H1 (cell line): Measurements from ENCODE around the gene SECISBP2. TPM values are rescaled to one million over a fixed set of nuclear protein-coding genes. Genes with fewer than 3 reads are reported as not detected.

Source experiments
- CTCF ChIA-PET: fragments of 300-600 bp; sonication (Branson Sonifier 250); formaldehyde crosslinking; loops from one replicate; lab custom pipeline; 2021; ENCODE audit not compliant: partially characterized antibody; lab: Charles Lee
- POLR2A ChIA-PET: fragments of 300-600 bp; sonication (Branson Sonifier 250); formaldehyde crosslinking; loops from one replicate; lab custom pipeline; 2021; ENCODE audit warnings: inconsistent platforms; ENCODE audit not compliant: partially characterized antibody; lab: Charles Lee
- DNase-seq, 2 experiments: peaks; one replicate each; pipeline versions ENCODE4 v3.0.0 to v3.0.0-alpha.2; 2010 to 2022; ENCODE audit warnings: low spot score in 2 of 2, low read depth in 1 of 2, mixed read lengths in 1 of 2
- FAIRE-seq: peaks from 2 replicates; lab custom pipeline; 2011; peaks lifted over from hg19 to GRCh38; lab: Jason Lieb, UNC
- H2AFZ ChIP-seq: 2 replicates; pipeline ENCODE4 v1.8.1; 2012; ENCODE audit warnings: low read length, inconsistent platforms
- H2AK5ac ChIP-seq: 2 replicates; pipeline ENCODE4 v1.6.1; 2013; ENCODE audit warnings: low read depth, low read length
- H2BK120ac ChIP-seq: replicated peaks from 2 replicates; pipeline ENCODE3; 2013; ENCODE audit warnings: low read depth, low read length, inconsistent platforms
- H2BK12ac ChIP-seq: 2 replicates; pipeline ENCODE4 v1.6.1; 2013; ENCODE audit warnings: low read depth, low read length
- H2BK15ac ChIP-seq: 2 replicates; pipeline ENCODE4 v1.6.1; 2013; ENCODE audit warnings: low read length
- H2BK20ac ChIP-seq: 2 replicates; pipeline ENCODE4 v1.6.1; 2013; ENCODE audit warnings: low read length
- H2BK5ac ChIP-seq: 2 replicates; pipeline ENCODE4 v1.6.1; 2013; ENCODE audit warnings: low read depth, low read length
- H3K14ac ChIP-seq: 2 replicates; pipeline ENCODE4 v1.6.1; 2013; ENCODE audit warnings: inconsistent platforms; ENCODE audit not compliant: insufficient read length
- H3K18ac ChIP-seq: 2 replicates; pipeline ENCODE4 v1.6.1; 2013; ENCODE audit warnings: low read length; ENCODE audit errors: extremely low read depth
- H3K23ac ChIP-seq: 2 replicates; pipeline ENCODE4 v1.6.1; 2013; ENCODE audit warnings: inconsistent platforms; ENCODE audit not compliant: insufficient read length
- H3K23me2 ChIP-seq: 2 replicates; pipeline ENCODE4 v1.6.1; 2013; ENCODE audit warnings: low read depth, low read length
- H3K27ac ChIP-seq: 2 replicates; pipeline ENCODE4 v1.6.1; 2011; ENCODE audit warnings: low read depth, low read length, inconsistent platforms
- H3K27me3 ChIP-seq, 4 experiments: replicated peaks in 1 of 4; 1 replicate in 1 of 4; 2 replicates in 3 of 4; pipeline versions ENCODE4 v1.6.1 to v1.8.1; 2011 to 2013; ENCODE audit warnings: low read length in 3 of 4, mild to moderate bottlenecking in 3 of 4, inconsistent platforms in 2 of 4, mixed read lengths in 2 of 4, moderate library complexity in 1 of 4; ENCODE audit not compliant: control insufficient read depth in 3 of 4, insufficient read depth in 3 of 4; ENCODE audit errors: extremely low read depth in 1 of 4
- H3K36me3 ChIP-seq, 4 experiments: 2 replicates each; pipeline versions ENCODE4 v1.6.1 to v1.8.1; 2011 to 2013; ENCODE audit warnings: mild to moderate bottlenecking in 4 of 4, low read length in 3 of 4, moderate library complexity in 2 of 4, control low read depth in 1 of 4, inconsistent platforms in 1 of 4; ENCODE audit not compliant: insufficient read depth in 4 of 4, control insufficient read depth in 2 of 4
- H3K4ac ChIP-seq: replicated peaks from 2 replicates; pipeline ENCODE3; 2013; ENCODE audit warnings: low read length, low read depth, mixed read lengths, inconsistent platforms; ENCODE audit not compliant: insufficient read length
- H3K4me1 ChIP-seq, 4 experiments: replicated peaks in 1 of 4; 1 replicate in 1 of 4; 2 replicates in 3 of 4; pipeline versions ENCODE4 v1.6.1 to v1.8.1; 2011 to 2013; ENCODE audit warnings: low read length in 3 of 4, inconsistent platforms in 2 of 4, mixed read lengths in 1 of 4; ENCODE audit not compliant: insufficient read depth in 4 of 4, control insufficient read depth in 3 of 4
- H3K4me2 ChIP-seq, 2 experiments: 2 replicates each; pipeline versions ENCODE4 v1.6.1 to v1.8.1; 2011 to 2013; ENCODE audit warnings: low read depth in 2 of 2, low read length in 2 of 2, control low read depth in 1 of 2, inconsistent platforms in 1 of 2, mild to moderate bottlenecking in 1 of 2; ENCODE audit not compliant: insufficient read depth in 1 of 2
- H3K4me3 ChIP-seq, 4 experiments: fragments of 200-600, 300-600 bp in 1 of 4; sonication (generic), shearing (Covaris generic), sonication (Bioruptor Twin) in 1 of 4; 2 replicates each; pipeline versions ENCODE4 v1.5.1 to v1.8.1; 2011 to 2016; ENCODE audit warnings: low read length in 4 of 4, low read depth in 3 of 4, control low read depth in 2 of 4, inconsistent platforms in 2 of 4, mild to moderate bottlenecking in 2 of 4, mixed read lengths in 1 of 4, moderate library complexity in 1 of 4; ENCODE audit not compliant: insufficient read depth in 2 of 4; ENCODE audit errors: extremely low read depth in 1 of 4
- H3K56ac ChIP-seq: replicated peaks from 2 replicates; pipeline ENCODE3; 2013; ENCODE audit warnings: low read depth, mild to moderate bottlenecking, mixed read lengths, low read length, inconsistent platforms; ENCODE audit not compliant: insufficient read length
- H3K79me1 ChIP-seq: 2 replicates; pipeline ENCODE4 v1.6.1; 2013; ENCODE audit warnings: low read depth, low read length, control low read depth
- H3K79me2 ChIP-seq, 2 experiments: 2 replicates each; pipeline versions ENCODE4 v1.6.1 to v1.8.1; 2012 to 2013; ENCODE audit warnings: low read length in 2 of 2, mild to moderate bottlenecking in 2 of 2, inconsistent platforms in 1 of 2; ENCODE audit not compliant: insufficient read depth in 2 of 2, control insufficient read depth in 1 of 2
- H3K9ac ChIP-seq, 4 experiments: replicated peaks in 1 of 4; 1 replicate in 1 of 4; 2 replicates in 3 of 4; pipeline versions ENCODE4 v1.6.1 to v1.8.1; 2011 to 2013; ENCODE audit warnings: low read depth in 3 of 4, low read length in 3 of 4, control low read depth in 2 of 4, mild to moderate bottlenecking in 2 of 4, moderate library complexity in 2 of 4, inconsistent platforms in 1 of 4; ENCODE audit errors: extremely low read depth in 1 of 4
- H3K9me3 ChIP-seq, 2 experiments: 2 replicates each; pipeline versions ENCODE4 v1.6.1 to v1.8.1; 2012 to 2013; ENCODE audit warnings: mild to moderate bottlenecking in 2 of 2, moderate library complexity in 2 of 2, control low read depth in 1 of 2, inconsistent platforms in 1 of 2, low read depth in 1 of 2, low read length in 1 of 2, mixed read lengths in 1 of 2; ENCODE audit not compliant: insufficient read depth in 2 of 2
- H4K20me1 ChIP-seq, 2 experiments: replicated peaks in 1 of 2; 2 replicates each; pipeline versions ENCODE3 to v1.8.1; 2011 to 2013; ENCODE audit warnings: inconsistent platforms in 2 of 2, low read length in 2 of 2, mild to moderate bottlenecking in 1 of 2; ENCODE audit not compliant: insufficient read depth in 2 of 2, control insufficient read depth in 1 of 2
- H4K5ac ChIP-seq: 2 replicates; pipeline ENCODE4 v1.6.1; 2013; ENCODE audit warnings: low read length, low read depth, mixed read lengths, inconsistent platforms; ENCODE audit not compliant: insufficient read length
- H4K8ac ChIP-seq: 2 replicates; pipeline ENCODE4 v1.8.0; 2013; ENCODE audit warnings: mild to moderate bottlenecking, moderate library complexity, low read length, inconsistent platforms; ENCODE audit not compliant: insufficient read depth; ENCODE audit errors: extremely low read depth
- H4K91ac ChIP-seq: replicated peaks from 2 replicates; pipeline ENCODE3; 2013; ENCODE audit warnings: low read length, mixed read lengths, inconsistent platforms; ENCODE audit not compliant: insufficient read length
- ASH2L ChIP-seq: fragments of 200-600, 300-600 bp; sonication (generic); IDR thresholded peaks from one replicate; pipeline ENCODE4 v1.7.1; 2017; ENCODE audit warnings: low read length
- GTF2F1 ChIP-seq: IDR thresholded peaks from 2 replicates; pipeline ENCODE4 v1.6.1; 2012; ENCODE audit warnings: low read depth, low read length, improper control_type of control experiment, borderline replicate concordance
- JUND ChIP-seq: IDR thresholded peaks from 2 replicates; pipeline ENCODE4 v1.6.1; 2011; ENCODE audit warnings: mild to moderate bottlenecking, improper control_type of control experiment, low read length
- NRF1 ChIP-seq: IDR thresholded peaks from 2 replicates; pipeline ENCODE4 v1.6.1; 2011; ENCODE audit warnings: mild to moderate bottlenecking, low read depth, low read length, improper control_type of control experiment
- RAD21 ChIP-seq, 2 experiments: IDR thresholded peaks in 1 of 2; conservative IDR thresholded peaks in 1 of 2; 2 replicates each; pipeline ENCODE4 v1.6.1; 2011; ENCODE audit warnings: low read depth in 2 of 2, low read length in 2 of 2, improper control_type of control experiment in 1 of 2, inconsistent platforms in 1 of 2, mild to moderate bottlenecking in 1 of 2, moderate library complexity in 1 of 2
- RXRA ChIP-seq: IDR thresholded peaks from 2 replicates; pipeline ENCODE4 v1.6.1; 2011; ENCODE audit warnings: low read depth, mild to moderate bottlenecking, low read length, moderate library complexity; ENCODE audit not compliant: insufficient read depth
- TAF1 ChIP-seq: IDR thresholded peaks from 2 replicates; pipeline ENCODE4 v1.6.1; 2011; ENCODE audit warnings: mild to moderate bottlenecking, low read depth, low read length
- WGBS, 2 experiments: shearing (Covaris generic) in 1 of 2; methylation state at CpG; one replicate each; pipeline versions ENCODE4 v1.1.6 to v1.1.7; 2013 to 2015; ENCODE audit warnings: low lambda C conversion rate in 2 of 2, mixed read lengths in 2 of 2, inconsistent platforms in 1 of 2, low coverage in 1 of 2, missing lambda C conversion rate in 1 of 2; ENCODE audit not compliant: insufficient replicate concordance in 2 of 2, insufficient coverage in 1 of 2, insufficient read length in 1 of 2; ENCODE audit errors: extremely low coverage in 1 of 2, missing lambda C conversion rate in 1 of 2; 5-methylcytosine and 5-hydroxymethylcytosine counted together
- polyA plus RNA-seq, 7 experiments: library from polyadenylated mRNA; depleted of rRNA in 3 of 7; stranded (reverse) in 5 of 7; unstranded in 2 of 7; fragments of >200 nt in 5 of 7; fragments of 200-250 nt in 2 of 7; gene quantifications; 1 replicate in 5 of 7; 2 replicates in 1 of 7; 4 replicates in 1 of 7; pipeline versions ENCODE4 v1.2.1 to v1.2.3, GENCODE V29; 2011 to 2013; ENCODE audit warnings: missing spikeins in 2 of 7, mixed read lengths in 2 of 7
- total RNA-seq: library from RNA; stranded (reverse); fragmentation: NEBNext Ultra II Directional; extraction: Animal tissue kit (Norgen Biotek cat#: 25700); gene quantifications from 2 replicates; pipeline ENCODE4 v1.2.1, GENCODE V29; 2021
- TF ChIP-seq, protein P1 (sequence below): IDR thresholded peaks from 2 replicates; pipeline ENCODE4 v1.6.1; 2012; ENCODE audit warnings: low read length, inconsistent platforms

SECISBP2 gene
- total and polyA plus RNA-seq, 2 of the 8 experiments (the other 6 are each of a cell fraction or from before 2014, with no cell fraction given), result 39.0 to 61.7 TPM

- H2BK5ac ChIP-seq, result no peak overlapping the region
- TF ChIP-seq RXRA (no peak), ASH2L (no peak), TAF1 (no peak), JUND (no peak), GTF2F1 (no peak), RAD21 (IDR thresholded peaks at IDR 0.05 in 1 of 2, conservative IDR thresholded peaks at IDR 0.05 in 1 of 2; ENCODE audit: low read depth in 2 of 2, low read length in 2 of 2) (no peak), NRF1 (no peak)
- TF ChIP-seq, protein P1, sequence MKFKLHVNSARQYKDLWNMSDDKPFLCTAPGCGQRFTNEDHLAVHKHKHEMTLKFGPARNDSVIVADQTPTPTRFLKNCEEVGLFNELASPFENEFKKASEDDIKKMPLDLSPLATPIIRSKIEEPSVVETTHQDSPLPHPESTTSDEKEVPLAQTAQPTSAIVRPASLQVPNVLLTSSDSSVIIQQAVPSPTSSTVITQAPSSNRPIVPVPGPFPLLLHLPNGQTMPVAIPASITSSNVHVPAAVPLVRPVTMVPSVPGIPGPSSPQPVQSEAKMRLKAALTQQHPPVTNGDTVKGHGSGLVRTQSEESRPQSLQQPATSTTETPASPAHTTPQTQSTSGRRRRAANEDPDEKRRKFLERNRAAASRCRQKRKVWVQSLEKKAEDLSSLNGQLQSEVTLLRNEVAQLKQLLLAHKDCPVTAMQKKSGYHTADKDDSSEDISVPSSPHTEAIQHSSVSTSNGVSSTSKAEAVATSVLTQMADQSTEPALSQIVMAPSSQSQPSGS, result no peak
Observed at GRCh38 chr9:89305868-89306267, 12.4 kb upstream of the SECISBP2 start.

More at GRCh38 chr9:89305868-89306267, 12.4 kb upstream of the SECISBP2 start:
- Histone ChIP-seq H3K36me3 (peaks cover 0 to 16% (median 0%) of the 10 kb centered on the region in 4 experiments; a peak in 2 of 8 replicates), H3K9me3 (no peaks in the 10 kb centered on the region), H4K5ac (no peak overlapping the region), H2BK120ac (no peak overlapping the region), H2BK20ac (no peak overlapping the region), H3K79me2 (peaks cover 0 to 8% of the 10 kb centered on the region in 2 experiments; a peak in 2 of 4 replicates), H2BK15ac (no peak overlapping the region), H3K4me1 (peaks cover 0 to 3% (median 3%) of the 10 kb centered on the region in 4 experiments; a peak in 5 of 7 replicates), H2BK12ac (no peak overlapping the region), H3K9ac (no peak overlapping the region), H3K23ac (no peak overlapping the region), H3K4ac (no peak overlapping the region), H3K27ac (no peak overlapping the region), H3K23me2 (0 out of 2 replicates have a peak, but pooled peaks cover 2% of the 10 kb centered on the region), H3K27me3 (no peaks in the 10 kb centered on the region), H2AK5ac (no peak overlapping the region), H2AFZ (no peak overlapping the region), H3K4me3 (no peak overlapping the region), H4K91ac (no peak overlapping the region), H3K79me1 (peaks cover 3% of the 10 kb centered on the region; the same call in 1 of the 2 replicates), H3K18ac (no peak overlapping the region), H4K8ac (no peak overlapping the region), H3K4me2 (no peak overlapping the region), H3K14ac (no peak overlapping the region), H3K56ac (no peak overlapping the region), H4K20me1 (peaks cover 0 to 2% of the 10 kb centered on the region in 2 experiments)
- no peak for DNase-seq
- POLR2A ChIA-PET, result interaction anchor here (0.7 to 1.1 kb wide), 2 partner anchors 10 to 139 kb away, joined by 3 read pairs; no protein-coding TSS in a partner anchor
- no peak for FAIRE-seq
- CTCF ChIA-PET, result no interaction called here
- 84% methylated on average over 3 of the region's 3 CpGs; no CpG with 5 or more reads in 1 of the 2 experiments for WGBS, 2 experiments
